Endothelial cell of umbilical vein (primary cell): ENCODE data around the gene DEGS2. TPM values are rescaled to one million over a fixed set of nuclear protein-coding genes. Genes with fewer than 3 reads are reported as not detected.

Experiments
- BruUV-seq: library from RNA; stranded (reverse); fragments of 400-500 nt; replicated peaks from 2 replicates; lab custom pipeline; 2021; lab: Mats Ljungman, UMichigan
- CTCF ChIA-PET: fragments of 300-600, 350-600 bp; sonication (Branson Sonifier 250); formaldehyde crosslinking; loops from one replicate; lab custom pipeline; 2021; ENCODE audit warnings: antibody characterized with exemption, inconsistent platforms; lab: Charles Lee
- POLR2A ChIA-PET: fragments of 300-600, 350-600 bp; sonication (Branson Sonifier 250); formaldehyde crosslinking; loops from one replicate; lab custom pipeline; 2021; ENCODE audit warnings: antibody characterized with exemption, inconsistent platforms; lab: Charles Lee
- DNase-seq: peaks from one replicate; pipeline ENCODE4 v3.0.0-alpha.2; 2011; ENCODE audit warnings: low read depth, low spot score
- FAIRE-seq: peaks from 2 replicates; lab custom pipeline; 2011; peaks lifted over from hg19 to GRCh38; lab: Jason Lieb, UNC
- H2AFZ ChIP-seq: 2 replicates; pipeline ENCODE4 v1.6.0; 2012; ENCODE audit warnings: low read depth, low read length, control low read depth, inconsistent platforms
- H3K27ac ChIP-seq: 2 replicates; pipeline ENCODE4 v1.5.1; 2011; ENCODE audit warnings: low read depth, mild to moderate bottlenecking, control low read depth, low read length, moderate library complexity; ENCODE audit not compliant: insufficient read depth
- H3K27me3 ChIP-seq, 2 experiments: 2 replicates each; pipeline versions ENCODE4 v1.6.0 to v1.6.1; 2011; ENCODE audit warnings: low read length in 2 of 2, mixed read lengths in 1 of 2; ENCODE audit not compliant: control insufficient read depth in 2 of 2, insufficient read depth in 2 of 2
- H3K36me3 ChIP-seq, 2 experiments: 2 replicates in 1 of 2; 3 replicates in 1 of 2; pipeline ENCODE4 v1.5.1; 2011; ENCODE audit warnings: low read length in 2 of 2, mild to moderate bottlenecking in 1 of 2, moderate library complexity in 1 of 2; ENCODE audit not compliant: control insufficient read depth in 2 of 2, insufficient read depth in 2 of 2; ENCODE audit errors: extremely low read depth in 1 of 2
- H3K4me1 ChIP-seq: 3 replicates; pipeline ENCODE4 v1.5.1; 2011; ENCODE audit warnings: mild to moderate bottlenecking, low read length; ENCODE audit not compliant: control insufficient read depth, insufficient read depth; ENCODE audit errors: extremely low read depth
- H3K4me2 ChIP-seq: 2 replicates; pipeline ENCODE4 v1.6.1; 2011; ENCODE audit warnings: low read length, control low read depth, mixed read lengths; ENCODE audit not compliant: insufficient read depth
- H3K4me3 ChIP-seq, 3 experiments: fragments of 200-600 bp in 1 of 3; sonication (generic), shearing (Covaris generic) in 1 of 3; replicated peaks in 1 of 3; 2 replicates each; pipeline ENCODE4 v1.5.1; 2011 to 2016; ENCODE audit warnings: control low read depth in 3 of 3, low read length in 3 of 3, mild to moderate bottlenecking in 2 of 3, inconsistent platforms in 1 of 3, low read depth in 1 of 3, moderate library complexity in 1 of 3; ENCODE audit not compliant: insufficient read depth in 1 of 3
- H3K79me2 ChIP-seq: 2 replicates; pipeline ENCODE4 v1.6.0; 2012; ENCODE audit warnings: low read length, inconsistent platforms; ENCODE audit not compliant: control insufficient read depth, insufficient read depth
- H3K9ac ChIP-seq: replicated peaks from 2 replicates; pipeline ENCODE3; 2011; ENCODE audit warnings: low read length, control low read depth; ENCODE audit not compliant: insufficient read depth; ENCODE audit errors: extremely low read depth
- H3K9me1 ChIP-seq: replicated peaks from 3 replicates; pipeline ENCODE4 v1.6.0; 2011; ENCODE audit warnings: mild to moderate bottlenecking, low read length; ENCODE audit not compliant: control insufficient read depth, insufficient read depth; ENCODE audit errors: extremely low read depth
- H3K9me3 ChIP-seq: replicated peaks from 2 replicates; pipeline ENCODE4 v1.5.1; 2012; ENCODE audit warnings: low read length, inconsistent platforms; ENCODE audit not compliant: control insufficient read depth, insufficient read depth
- H4K20me1 ChIP-seq: replicated peaks from 2 replicates; pipeline ENCODE3; 2011; ENCODE audit warnings: mild to moderate bottlenecking, low read length; ENCODE audit not compliant: control insufficient read depth, insufficient read depth; ENCODE audit errors: extremely low read depth
- EZH2 ChIP-seq: IDR thresholded peaks from 2 replicates; pipeline ENCODE4 v1.6.1; 2012; ENCODE audit warnings: borderline replicate concordance, low read depth, mild to moderate bottlenecking, moderate library complexity, low read length, inconsistent platforms; ENCODE audit not compliant: severe bottlenecking
- FOS ChIP-seq: IDR thresholded peaks from 2 replicates; pipeline ENCODE4 v1.6.1; 2011; ENCODE audit warnings: mild to moderate bottlenecking, low read length, moderate library complexity, borderline replicate concordance; ENCODE audit not compliant: insufficient read depth
- GATA2 ChIP-seq: IDR thresholded peaks from 2 replicates; pipeline ENCODE4 v1.7.0; 2011; ENCODE audit warnings: low read depth, mild to moderate bottlenecking, moderate library complexity, mixed read lengths, low read length; ENCODE audit not compliant: insufficient read length, insufficient read depth
- JUN ChIP-seq: IDR thresholded peaks from 2 replicates; pipeline ENCODE4 v1.6.1; 2011; ENCODE audit warnings: borderline replicate concordance, low read depth; ENCODE audit not compliant: insufficient read length, insufficient read depth
- MYC ChIP-seq: IDR thresholded peaks from one replicate; pipeline ENCODE4 v1.6.1; 2011; ENCODE audit warnings: mild to moderate bottlenecking, low read depth, low read length
- POLR2A ChIP-seq: IDR thresholded peaks from 2 replicates; pipeline ENCODE4 v1.6.1; 2012; ENCODE audit warnings: low read depth, mild to moderate bottlenecking, control low read depth, low read length
- POLR2AphosphoS5 ChIP-seq: IDR thresholded peaks from 2 replicates; pipeline ENCODE4 v1.6.1; 2012; ENCODE audit warnings: low read depth, mild to moderate bottlenecking, control low read depth, low read length, moderate library complexity; ENCODE audit not compliant: insufficient read depth
- dilution Hi-C: fragments of 300-500 bp; cut with MboI; formaldehyde crosslinking; loops from one replicate; pipeline ENCODE4 v1.15.0; 2019; ENCODE audit warnings: low sequenced_read_pairs; ENCODE audit not compliant: extremely low pct_ligation_motif_present
- intact Hi-C: fragments of 100-400 bp; cut with micrococcal nuclease; formaldehyde crosslinking; loops from one replicate; pipeline ENCODE4 v1.10.0; 2022
- polyA plus RNA-seq, 4 experiments: library from polyadenylated mRNA; depleted of rRNA in 3 of 4; stranded (reverse) in 3 of 4; unstranded in 1 of 4; fragments of >200 nt; gene quantifications; 2 replicates each; pipeline versions ENCODE4 v1.2.1 to v1.2.3, GENCODE V29; 2011 to 2012; ENCODE audit warnings: missing spikeins in 1 of 4
- total RNA-seq: library from RNA; stranded (reverse); gene quantifications from 2 replicates; pipeline ENCODE4 v1.2.3, GENCODE V29; 2021
- TF ChIP-seq, protein P1 (sequence below): IDR thresholded peaks from 2 replicates; pipeline ENCODE4 v1.6.1; 2011; ENCODE audit not compliant: insufficient read depth, insufficient read length
- TF ChIP-seq, protein P2 (sequence below), 2 donors: IDR thresholded peaks; 1 replicate in 1 of 2; 2 replicates in 1 of 2; pipeline ENCODE4 v1.5.1; 2011; ENCODE audit warnings: low read length in 2 of 2, mild to moderate bottlenecking in 2 of 2, moderate library complexity in 2 of 2, control low read depth in 1 of 2, inconsistent platforms in 1 of 2, low read depth in 1 of 2; ENCODE audit not compliant: insufficient read depth in 1 of 2; ENCODE audit errors: extremely low read depth in 1 of 2

Gene DEGS2
- total and polyA plus RNA-seq, 2 donors (not counting 3 experiments of a cell fraction or from before 2014, with no cell fraction given) = 0.06 TPM; not detected in 1

DNA sequence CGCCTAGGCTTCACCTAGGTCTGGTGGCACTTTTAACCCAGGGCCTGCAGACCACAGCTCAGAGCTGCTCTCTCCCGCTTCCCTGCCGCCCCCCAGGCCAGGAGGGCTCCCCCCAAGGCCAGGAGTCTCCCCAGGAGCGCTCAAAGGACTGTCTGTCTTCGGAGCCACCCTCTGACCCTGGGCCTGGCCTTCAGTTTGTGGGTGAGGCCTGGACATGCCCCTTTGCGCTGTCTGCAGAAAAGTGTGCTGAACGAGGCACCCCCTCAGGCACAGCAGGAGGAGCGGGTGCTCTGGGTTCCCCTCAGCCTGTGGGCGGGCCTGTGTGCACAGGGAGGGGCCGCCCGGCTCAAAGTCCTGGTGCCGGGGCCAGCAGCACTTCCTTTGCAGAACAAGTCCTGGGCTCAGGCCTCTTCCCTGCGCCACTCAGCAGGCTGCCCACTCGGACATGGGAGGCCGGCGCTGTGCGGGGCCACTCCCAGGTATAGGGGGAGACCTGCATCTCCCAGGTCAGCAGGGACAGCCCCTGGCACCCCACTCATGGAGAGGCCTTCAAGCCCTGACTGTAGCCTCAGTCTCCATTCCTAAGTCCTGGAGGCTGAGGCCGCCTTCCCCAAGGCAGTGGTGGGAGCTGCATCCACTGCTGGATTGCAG is 14.3 kb downstream of the DEGS2 start:
- FAIRE-seq = no peak

More for the DNA sequence above, 14.3 kb downstream of the DEGS2 start:
- Histone ChIP-seq H3K4me3 (no peak overlapping the region), H3K36me3 (no peaks in the 10 kb centered on the region), H3K4me1 (peaks cover 30% of the 10 kb centered on the region), H3K4me2 (no peak overlapping the region), H3K9ac (no peak overlapping the region), H3K27ac (no peak overlapping the region), H3K9me3 (no peaks in the 10 kb centered on the region), H3K27me3 (no peaks in the 10 kb centered on the region), H2AFZ (no peak overlapping the region), H3K79me2 (no peaks in the 10 kb centered on the region), H3K9me1 (no peaks in the 10 kb centered on the region), H4K20me1 (no peaks in the 10 kb centered on the region)
- dilution Hi-C loops (no loop called here), intact Hi-C loops (loop anchor here (5.0 kb wide), 1 partner anchor 92 kb away; the partner anchor contains the start of gene YY1)
- TF ChIP-seq POLR2A (no peak), POLR2AphosphoS5 (no peak), EZH2 (no peak), MYC (no peak), JUN (no peak), FOS (no peak), GATA2 (no peak)
- TF ChIP-seq, protein P1, sequence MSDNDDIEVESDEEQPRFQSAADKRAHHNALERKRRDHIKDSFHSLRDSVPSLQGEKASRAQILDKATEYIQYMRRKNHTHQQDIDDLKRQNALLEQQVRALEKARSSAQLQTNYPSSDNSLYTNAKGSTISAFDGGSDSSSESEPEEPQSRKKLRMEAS = no peak
- TF ChIP-seq, protein P2, sequence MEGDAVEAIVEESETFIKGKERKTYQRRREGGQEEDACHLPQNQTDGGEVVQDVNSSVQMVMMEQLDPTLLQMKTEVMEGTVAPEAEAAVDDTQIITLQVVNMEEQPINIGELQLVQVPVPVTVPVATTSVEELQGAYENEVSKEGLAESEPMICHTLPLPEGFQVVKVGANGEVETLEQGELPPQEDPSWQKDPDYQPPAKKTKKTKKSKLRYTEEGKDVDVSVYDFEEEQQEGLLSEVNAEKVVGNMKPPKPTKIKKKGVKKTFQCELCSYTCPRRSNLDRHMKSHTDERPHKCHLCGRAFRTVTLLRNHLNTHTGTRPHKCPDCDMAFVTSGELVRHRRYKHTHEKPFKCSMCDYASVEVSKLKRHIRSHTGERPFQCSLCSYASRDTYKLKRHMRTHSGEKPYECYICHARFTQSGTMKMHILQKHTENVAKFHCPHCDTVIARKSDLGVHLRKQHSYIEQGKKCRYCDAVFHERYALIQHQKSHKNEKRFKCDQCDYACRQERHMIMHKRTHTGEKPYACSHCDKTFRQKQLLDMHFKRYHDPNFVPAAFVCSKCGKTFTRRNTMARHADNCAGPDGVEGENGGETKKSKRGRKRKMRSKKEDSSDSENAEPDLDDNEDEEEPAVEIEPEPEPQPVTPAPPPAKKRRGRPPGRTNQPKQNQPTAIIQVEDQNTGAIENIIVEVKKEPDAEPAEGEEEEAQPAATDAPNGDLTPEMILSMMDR (IDR thresholded peaks at IDR 0.05; ENCODE audit: extremely low read depth in 1 of 2, insufficient read depth in 1 of 2, low read depth in 1 of 2, low read length in 2 of 2) = no peak
- ChIA-PET POLR2A (no interaction called here), CTCF (interaction anchor here (1.5 kb wide), 1 partner anchor 37 kb away, joined by 4 read pairs; no protein-coding TSS in a partner anchor)
- no peak for DNase-seq
- no TSS peak for BruUV-seq
